HEK293 (cell line): ENCODE measurements around the gene PLA2G2A.

Experiments
- CTCF ChIA-PET: fragments of 350-600 bp; formaldehyde crosslinking; extraction: SDS; loops from one replicate; lab custom pipeline; 2021; ENCODE audit warnings: antibody characterized with exemption; lab: Yijun Ruan, JAX
- POLR2A ChIA-PET: fragments of 300-600 bp; formaldehyde crosslinking; extraction: SDS; loops from one replicate; lab custom pipeline; 2020; ENCODE audit warnings: antibody characterized with exemption, inconsistent platforms; lab: Yijun Ruan, JAX
- H3K27ac ChIP-seq: fragments of 200-500 bp; sonication (Bioruptor generic); 2 replicates; pipeline ENCODE4 v1.5.1; 2014; ENCODE audit warnings: low read depth, low read length, control low read depth, inconsistent platforms; ENCODE audit errors: extremely low read depth
- H3K36me3 ChIP-seq, 2 experiments: fragments of 200-500 bp in 1 of 2; sonication (Bioruptor generic) in 1 of 2; 1 replicate in 1 of 2; 2 replicates in 1 of 2; pipeline ENCODE4 v1.5.1; 2014 to 2017; ENCODE audit warnings: inconsistent platforms in 2 of 2, low read length in 2 of 2; ENCODE audit not compliant: control insufficient read depth in 2 of 2, insufficient read depth in 1 of 2
- H3K4me1 ChIP-seq: fragments of 200-500 bp; sonication (Bioruptor generic); 2 replicates; pipeline ENCODE4 v1.5.1; 2014; ENCODE audit warnings: mild to moderate bottlenecking, low read length, inconsistent platforms; ENCODE audit not compliant: control insufficient read depth, insufficient read depth
- H3K4me3 ChIP-seq: 2 replicates; pipeline ENCODE4 v1.5.1; 2011; ENCODE audit warnings: low read depth, mild to moderate bottlenecking, control low read depth, low read length, moderate library complexity
- H3K9me3 ChIP-seq: fragments of 200-500 bp; sonication (Bioruptor generic); 2 replicates; pipeline ENCODE4 v1.5.1; 2014; ENCODE audit warnings: low read depth, low read length, inconsistent platforms; ENCODE audit not compliant: control insufficient read depth, insufficient read depth
- BCL11B ChIP-seq: fragments of 450-650 bp; formaldehyde crosslinking; IDR thresholded peaks from 2 replicates; pipeline ENCODE4 v1.5.1; 2016; ENCODE audit warnings: low read depth, missing biosample characterization, missing genetic modification characterization
- PRDM1 ChIP-seq: fragments of 450-650 bp; formaldehyde crosslinking; IDR thresholded peaks from 2 replicates; pipeline ENCODE4; 2016; ENCODE audit warnings: missing biosample characterization, missing genetic modification characterization
- SCRT2 ChIP-seq: fragments of 450-650 bp; formaldehyde crosslinking; IDR thresholded peaks from 2 replicates; pipeline ENCODE4 v1.5.1; 2016; ENCODE audit warnings: missing biosample characterization, missing genetic modification characterization
- TRIM28 ChIP-seq: IDR thresholded peaks from 2 replicates; pipeline ENCODE4 v1.6.1; 2011; ENCODE audit warnings: low read length, control low read depth, borderline replicate concordance
- YY2 ChIP-seq: fragments of 450-650 bp; formaldehyde crosslinking; IDR thresholded peaks from 2 replicates; pipeline ENCODE4 v1.5.1; 2016; ENCODE audit warnings: missing biosample characterization, missing genetic modification characterization
- ZBTB17 ChIP-seq: fragments of 450-650 bp; formaldehyde crosslinking; IDR thresholded peaks from 2 replicates; pipeline ENCODE4 v1.5.1; 2016; ENCODE audit warnings: missing biosample characterization, missing genetic modification characterization
- ZNF202 ChIP-seq: fragments of 450-650 bp; formaldehyde crosslinking; IDR thresholded peaks from 2 replicates; pipeline ENCODE4 v1.5.1; 2016; ENCODE audit warnings: missing biosample characterization, missing genetic modification characterization, borderline replicate concordance
- ZNF223 ChIP-seq: fragments of 450-650 bp; formaldehyde crosslinking; IDR thresholded peaks from 2 replicates; pipeline ENCODE4 v1.5.1; 2016; ENCODE audit warnings: missing biosample characterization, missing genetic modification characterization
- ZNF23 ChIP-seq: fragments of 450-650 bp; formaldehyde crosslinking; IDR thresholded peaks from 2 replicates; pipeline ENCODE4 v1.5.1; 2016; ENCODE audit warnings: missing biosample characterization, missing genetic modification characterization, borderline replicate concordance
- ZNF24 ChIP-seq: fragments of 450-650 bp; formaldehyde crosslinking; IDR thresholded peaks from 2 replicates; pipeline ENCODE4 v1.5.1; 2016; ENCODE audit warnings: missing biosample characterization, missing genetic modification characterization
- ZNF335 ChIP-seq: fragments of 450-650 bp; formaldehyde crosslinking; conservative IDR thresholded peaks from 2 replicates; pipeline ENCODE4 v1.5.1; 2016; ENCODE audit warnings: missing biosample characterization, missing genetic modification characterization
- ZNF707 ChIP-seq: fragments of 450-650 bp; formaldehyde crosslinking; IDR thresholded peaks from 2 replicates; pipeline ENCODE4 v1.5.1; 2016; ENCODE audit warnings: missing biosample characterization, missing genetic modification characterization
- ZNF76 ChIP-seq: fragments of 450-650 bp; formaldehyde crosslinking; IDR thresholded peaks from 2 replicates; pipeline ENCODE4; 2016; ENCODE audit warnings: low read depth, missing biosample characterization, missing genetic modification characterization, borderline replicate concordance
- TF ChIP-seq, protein P1 (sequence below): fragments of 450-650 bp; formaldehyde crosslinking; IDR thresholded peaks from 2 replicates; pipeline ENCODE4 v1.5.1; 2016; ENCODE audit warnings: missing biosample characterization, missing genetic modification characterization, low read depth
- TF ChIP-seq, protein P2 (sequence below): fragments of 450-650 bp; formaldehyde crosslinking; conservative IDR thresholded peaks from 2 replicates; pipeline ENCODE4 v1.5.1; 2016; ENCODE audit warnings: low read depth, missing biosample characterization, missing genetic modification characterization

PLA2G2A gene

DNA sequence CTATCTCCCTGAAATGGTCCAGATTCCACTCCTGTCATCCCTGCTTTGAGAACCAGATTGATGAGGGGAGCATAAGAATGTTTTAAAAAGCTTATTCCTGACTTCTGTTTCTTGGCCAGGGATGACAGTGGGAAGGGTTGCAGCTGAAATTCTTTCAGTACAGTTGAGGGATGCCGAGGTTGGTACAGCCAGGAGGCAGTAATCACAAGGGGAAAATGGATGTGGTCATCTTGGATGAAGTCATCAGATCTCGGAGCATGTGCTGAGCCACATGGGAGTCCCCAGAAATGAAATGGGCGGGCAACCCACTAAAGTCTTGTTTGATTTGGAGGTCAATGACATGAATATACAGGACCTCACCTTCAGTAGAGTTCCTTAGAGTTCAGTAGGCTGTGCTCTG lies 37.3 kb downstream of the PLA2G2A start:
- POLR2A ChIA-PET: no interaction called here
- Histone ChIP-seq H3K27ac (no peak overlapping the region), H3K9me3 (no peaks in the 10 kb centered on the region), H3K4me3 (no peak overlapping the region), H3K36me3 (no peaks in the 10 kb centered on the region), H3K4me1 (no peaks in the 10 kb centered on the region)
- no peak for TF ChIP-seq TRIM28
- no peak for TF ChIP-seq ZNF202 (tag by site-specific recombination)
- no peak for TF ChIP-seq ZNF23 (tag by site-specific recombination)
- TF ChIP-seq ZNF76 (tag by site-specific recombination): no peak
- TF ChIP-seq, protein P1, sequence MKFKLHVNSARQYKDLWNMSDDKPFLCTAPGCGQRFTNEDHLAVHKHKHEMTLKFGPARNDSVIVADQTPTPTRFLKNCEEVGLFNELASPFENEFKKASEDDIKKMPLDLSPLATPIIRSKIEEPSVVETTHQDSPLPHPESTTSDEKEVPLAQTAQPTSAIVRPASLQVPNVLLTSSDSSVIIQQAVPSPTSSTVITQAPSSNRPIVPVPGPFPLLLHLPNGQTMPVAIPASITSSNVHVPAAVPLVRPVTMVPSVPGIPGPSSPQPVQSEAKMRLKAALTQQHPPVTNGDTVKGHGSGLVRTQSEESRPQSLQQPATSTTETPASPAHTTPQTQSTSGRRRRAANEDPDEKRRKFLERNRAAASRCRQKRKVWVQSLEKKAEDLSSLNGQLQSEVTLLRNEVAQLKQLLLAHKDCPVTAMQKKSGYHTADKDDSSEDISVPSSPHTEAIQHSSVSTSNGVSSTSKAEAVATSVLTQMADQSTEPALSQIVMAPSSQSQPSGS: 0 out of 2 replicates have a peak, but pooled peaks have one; percentile 13
- CTCF ChIA-PET: no interaction called here

DNA sequence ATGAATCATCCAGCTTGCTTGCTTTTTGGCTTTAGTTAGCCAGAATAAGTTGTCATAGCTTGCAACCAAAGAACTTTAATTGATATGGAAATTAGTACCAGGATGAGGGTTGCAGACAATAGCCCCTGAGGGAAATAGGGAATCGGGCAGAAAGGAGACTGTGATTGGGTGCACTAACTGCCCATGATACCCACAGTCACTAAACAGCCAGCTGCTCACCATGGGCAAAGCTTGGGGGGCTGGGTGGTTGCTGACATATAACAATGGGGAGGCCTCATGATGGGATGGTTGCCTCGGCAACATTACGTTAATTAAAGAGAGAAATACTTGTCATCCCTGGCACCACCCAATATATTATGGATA lies 38.2 kb downstream of the PLA2G2A start:
- H3K36me3 ChIP-seq: no peaks in the 10 kb centered on the region
- TF ChIP-seq PRDM1 (tag by site-specific recombination) (no peak), ZNF707 (tag by site-specific recombination) (peak; percentile 77)
- ChIA-PET POLR2A (no interaction called here), CTCF (interaction anchor here (0.5 to 1.1 kb wide), 3 partner anchors 11 to 1602 kb away, joined by 3 to 4 read pairs (median 4); no protein-coding TSS in a partner anchor)
- H3K27ac ChIP-seq: no peak overlapping the region
- H3K4me1 ChIP-seq: no peaks in the 10 kb centered on the region
- H3K4me3 ChIP-seq: no peak overlapping the region
- H3K9me3 ChIP-seq: no peaks in the 10 kb centered on the region

DNA sequence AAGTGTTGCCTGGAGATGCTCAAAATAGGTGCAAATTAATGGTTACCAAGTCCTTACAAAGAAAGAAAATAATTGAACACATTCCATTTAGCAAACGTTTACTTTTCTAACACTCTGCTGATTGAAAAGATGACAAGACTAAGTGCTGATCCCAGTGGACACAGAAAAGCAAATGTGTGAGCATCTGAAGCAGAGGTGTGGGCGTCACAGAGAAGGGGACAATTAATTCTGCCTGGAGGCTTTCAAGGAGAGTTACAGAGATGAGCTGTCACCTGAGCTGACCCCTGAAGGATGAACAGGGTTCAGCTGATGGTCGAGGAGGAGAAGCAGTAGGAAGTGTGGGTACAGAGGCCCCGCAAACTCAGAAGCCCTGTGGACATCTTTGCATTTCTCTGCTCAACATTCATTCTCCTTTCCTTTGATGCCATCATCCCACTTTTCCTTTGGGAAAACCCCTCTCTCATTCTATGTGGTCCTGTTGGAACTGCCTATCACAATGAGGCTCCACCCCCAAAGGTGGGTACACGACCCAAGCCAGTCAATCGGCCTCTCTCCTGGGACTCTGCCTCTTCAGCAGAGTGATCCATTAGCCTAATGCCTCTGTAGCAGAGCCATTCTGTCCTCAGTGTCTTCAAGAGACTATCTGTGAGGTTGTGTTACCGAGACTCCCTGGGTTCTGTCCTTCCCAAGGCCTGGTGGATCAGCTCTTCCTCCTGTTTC lies 38.8 kb downstream of the PLA2G2A start:
- H3K36me3 ChIP-seq: no peaks in the 10 kb centered on the region
- H3K27ac ChIP-seq: no peak overlapping the region
- no peaks in the 10 kb centered on the region for H3K9me3 ChIP-seq
- H3K4me3 ChIP-seq: no peak overlapping the region
- TF ChIP-seq ZNF223 (tag by site-specific recombination): no peak
- TF ChIP-seq SCRT2: no peak
- no peak for TF ChIP-seq BCL11B (tag by site-specific recombination)
- POLR2A ChIA-PET: no interaction called here
- H3K4me1 ChIP-seq: no peaks in the 10 kb centered on the region
- CTCF ChIA-PET: interaction anchor here (0.5 to 1.1 kb wide), 4 partner anchors 11 to 1602 kb away, joined by 3 to 4 read pairs (median 4); partner anchors contain the start of gene MUL1

DNA sequence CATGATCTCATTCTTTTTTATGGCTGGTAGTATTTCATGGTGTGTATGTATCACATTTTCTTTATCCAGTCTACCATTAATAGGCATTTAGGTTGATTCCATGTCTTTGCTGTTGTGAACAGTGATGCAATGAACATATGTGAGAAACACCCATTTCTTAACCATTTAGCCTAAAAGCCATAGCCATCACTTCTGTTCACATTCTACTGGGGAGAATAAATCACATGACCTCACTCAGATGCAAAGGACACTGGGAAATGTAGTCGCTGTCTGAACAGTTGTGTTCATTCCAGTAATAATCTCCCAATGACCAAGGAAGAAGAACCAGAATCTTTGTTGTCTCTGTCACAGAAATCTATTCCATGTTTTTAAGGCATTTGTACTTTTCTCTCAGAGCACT lies 40.9 kb downstream of the PLA2G2A start:
- no peaks in the 10 kb centered on the region for H3K4me1 ChIP-seq
- CTCF ChIA-PET: no interaction called here
- H3K9me3 ChIP-seq: no peaks in the 10 kb centered on the region
- 0 out of 2 replicates have a peak, but pooled peaks have one; percentile 10 for TF ChIP-seq ZBTB17
- TF ChIP-seq ZNF335 (tag by site-specific recombination): peak; percentile 43; the same call in 1 of the 2 replicates
- TF ChIP-seq YY2 (tag by site-specific recombination): 0 out of 2 replicates have a peak, but pooled peaks have one; percentile 21
- TF ChIP-seq, protein P2, sequence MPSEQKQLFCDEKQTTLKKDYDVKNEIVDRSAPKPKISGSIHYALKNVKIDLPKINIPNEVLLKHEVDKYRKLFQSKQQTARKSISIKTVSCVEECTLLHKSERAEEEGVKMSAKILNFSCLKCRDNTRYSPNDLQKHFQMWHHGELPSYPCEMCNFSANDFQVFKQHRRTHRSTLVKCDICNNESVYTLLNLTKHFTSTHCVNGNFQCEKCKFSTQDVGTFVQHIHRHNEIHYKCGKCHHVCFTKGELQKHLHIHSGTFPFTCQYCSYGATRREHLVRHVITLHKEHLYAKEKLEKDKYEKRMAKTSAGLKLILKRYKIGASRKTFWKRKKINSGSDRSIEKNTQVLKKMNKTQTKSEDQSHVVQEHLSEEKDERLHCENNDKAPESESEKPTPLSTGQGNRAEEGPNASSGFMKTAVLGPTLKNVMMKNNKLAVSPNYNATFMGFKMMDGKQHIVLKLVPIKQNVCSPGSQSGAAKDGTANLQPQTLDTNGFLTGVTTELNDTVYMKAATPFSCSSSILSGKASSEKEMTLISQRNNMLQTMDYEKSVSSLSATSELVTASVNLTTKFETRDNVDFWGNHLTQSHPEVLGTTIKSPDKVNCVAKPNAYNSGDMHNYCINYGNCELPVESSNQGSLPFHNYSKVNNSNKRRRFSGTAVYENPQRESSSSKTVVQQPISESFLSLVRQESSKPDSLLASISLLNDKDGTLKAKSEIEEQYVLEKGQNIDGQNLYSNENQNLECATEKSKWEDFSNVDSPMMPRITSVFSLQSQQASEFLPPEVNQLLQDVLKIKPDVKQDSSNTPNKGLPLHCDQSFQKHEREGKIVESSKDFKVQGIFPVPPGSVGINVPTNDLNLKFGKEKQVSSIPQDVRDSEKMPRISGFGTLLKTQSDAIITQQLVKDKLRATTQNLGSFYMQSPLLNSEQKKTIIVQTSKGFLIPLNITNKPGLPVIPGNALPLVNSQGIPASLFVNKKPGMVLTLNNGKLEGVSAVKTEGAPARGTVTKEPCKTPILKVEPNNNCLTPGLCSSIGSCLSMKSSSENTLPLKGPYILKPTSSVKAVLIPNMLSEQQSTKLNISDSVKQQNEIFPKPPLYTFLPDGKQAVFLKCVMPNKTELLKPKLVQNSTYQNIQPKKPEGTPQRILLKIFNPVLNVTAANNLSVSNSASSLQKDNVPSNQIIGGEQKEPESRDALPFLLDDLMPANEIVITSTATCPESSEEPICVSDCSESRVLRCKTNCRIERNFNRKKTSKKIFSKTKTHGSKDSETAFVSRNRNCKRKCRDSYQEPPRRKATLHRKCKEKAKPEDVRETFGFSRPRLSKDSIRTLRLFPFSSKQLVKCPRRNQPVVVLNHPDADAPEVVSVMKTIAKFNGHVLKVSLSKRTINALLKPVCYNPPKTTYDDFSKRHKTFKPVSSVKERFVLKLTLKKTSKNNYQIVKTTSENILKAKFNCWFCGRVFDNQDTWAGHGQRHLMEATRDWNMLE (tag by site-specific recombination): 0 out of 2 replicates have a peak, but pooled peaks have one; percentile 37
- TF ChIP-seq ZNF24 (tag by site-specific recombination): no peak
- TF ChIP-seq, protein P1: peak; percentile 2; the same call in 1 of the 2 replicates
- TF ChIP-seq, all 188 proteins: peak for 5
- H3K27ac ChIP-seq: no peak overlapping the region
- no peaks in the 10 kb centered on the region for H3K36me3 ChIP-seq
- POLR2A ChIA-PET: no interaction called here
- no peak overlapping the region for H3K4me3 ChIP-seq
